ENCODE results near the gene ZSCAN20. TPM values are rescaled to one million over a fixed set of nuclear protein-coding genes. Genes with fewer than 3 reads are reported as not detected.

The ZSCAN20 gene
- total RNA-seq, 4 donors from 2014 or later, result 2.1 to 6.1 (median 4.0) TPM

- intact Hi-C loops (cut with DNase I), result no loop called here
- TF ChIP-seq CTCF (IDR thresholded peaks at IDR 0.05) (no peak), POLR2A (IDR thresholded peaks at IDR 0.05) (no peak)
- Histone ChIP-seq H3K27me3 (no peaks in the 10 kb centered on the region), H3K4me1 (peaks cover 4 to 59% (median 35%) of the 10 kb centered on the region in 3 donors), H3K9me3 (no peaks in the 10 kb centered on the region), H3K4me3 (no peak overlapping the region), H3K36me3 (no peaks in the 10 kb centered on the region), H3K27ac (no peak overlapping the region)
- no peak for DNase-seq
- 77 to 86% methylated on average over 2 of the region's 2 CpGs for WGBS, 2 donors
Measured at GRCh38 chr1:33428661-33429060, 43.8 kb upstream of the ZSCAN20 start.

DNA sequence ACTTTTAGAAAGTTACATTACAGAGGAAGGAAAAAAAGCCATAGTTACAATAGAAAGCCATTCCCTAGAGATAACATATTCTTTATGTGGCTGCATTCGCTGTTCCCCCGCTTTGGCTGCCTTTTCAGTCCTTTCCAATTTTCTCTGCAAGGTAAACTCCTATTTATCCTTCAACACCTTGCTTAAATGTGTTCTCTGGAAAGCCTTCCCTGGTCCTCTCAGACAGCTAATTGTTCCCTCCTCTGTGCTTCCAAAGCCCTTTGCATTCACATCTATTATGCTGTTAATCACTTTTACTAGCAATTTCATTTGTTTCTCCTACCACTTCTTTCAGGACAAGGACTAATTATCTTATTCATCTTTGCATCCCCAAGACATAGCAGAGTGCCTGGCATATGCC is 43.1 kb upstream of the ZSCAN20 start:
- peak overlapping the region in 2 of 4 donors; percentile 62 to 96 for H3K4me3 ChIP-seq
- H3K4me1 ChIP-seq, result peaks cover 8 to 66% (median 42%) of the 10 kb centered on the region in 3 donors
- DNase-seq, result no peak
- no peaks in the 10 kb centered on the region for H3K9me3 ChIP-seq
- intact Hi-C loops (cut with DNase I), result no loop called here
- TF ChIP-seq POLR2A (IDR thresholded peaks at IDR 0.05) (no peak), CTCF (IDR thresholded peaks at IDR 0.05) (no peak)
- 81 to 92% methylated on average over 2 of the region's 2 CpGs for WGBS, 2 donors
- H3K27me3 ChIP-seq, result no peaks in the 10 kb centered on the region
- no peak overlapping the region for H3K27ac ChIP-seq
- no peaks in the 10 kb centered on the region for H3K36me3 ChIP-seq

- H3K36me3 ChIP-seq, result no peaks in the 10 kb centered on the region
- peak in 2 of 6 experiments; percentile 16 to 25 for TF ChIP-seq CTCF (IDR thresholded peaks at IDR 0.05)
- no peak for TF ChIP-seq POLR2A (IDR thresholded peaks at IDR 0.05)
- intact Hi-C loops (cut with DNase I), result no loop called here
- H3K4me1 ChIP-seq, result peaks cover 8 to 72% (median 45%) of the 10 kb centered on the region in 3 donors
- H3K27me3 ChIP-seq, result no peaks in the 10 kb centered on the region
- 18 to 23% methylated on average over 12 to 13 of the region's 54 CpGs for WGBS, 2 donors
- no peak for DNase-seq
- H3K27ac ChIP-seq, result peak overlapping the region; percentile 65 to 90 (median 82)
- H3K9me3 ChIP-seq, result no peaks in the 10 kb centered on the region
- peak overlapping the region; percentile 59 to 96 (median 70) for H3K4me3 ChIP-seq
Measured at GRCh38 chr1:33429856-33430691, 42.4 kb upstream of the ZSCAN20 start.

GRCh38 chr1:33430692-33431593 is 41.5 kb upstream of the ZSCAN20 start, which contains the start of gene PHC2:
Gene PHC2, minus strand, starts transcription at chr1:33431095. Its CDS starts 55,556 bp downstream, at chr1:33375539.
- no peaks in the 10 kb centered on the region for H3K36me3 ChIP-seq
- peak in 5 of 6 experiments; percentile 11 to 66 (median 39) for TF ChIP-seq CTCF (IDR thresholded peaks at IDR 0.05)
- TF ChIP-seq POLR2A (IDR thresholded peaks at IDR 0.05), result peak in 1 of 4 donors; percentile 60

More at GRCh38 chr1:33430692-33431593, 41.5 kb upstream of the ZSCAN20 start, which contains the start of gene PHC2:
- 4 to 9% methylated on average over 10 to 17 of the region's 91 CpGs for WGBS, 2 donors
- DNase-seq, result peak; percentile 84
- intact Hi-C loops (cut with DNase I), result no loop called here
- Histone ChIP-seq H3K4me3 (peak within 1 kb of the TSS; percentile 59 to 96 (median 70)), H3K27me3 (no peaks in the 10 kb centered on the region), H3K27ac (peak within 1 kb of the TSS; percentile 65 to 90 (median 82)), H3K4me1 (peaks cover 8 to 72% (median 45%) of the 10 kb centered on the region in 3 donors), H3K9me3 (no peaks in the 10 kb centered on the region)
